ENCODE results near the gene PLG.

DNA sequence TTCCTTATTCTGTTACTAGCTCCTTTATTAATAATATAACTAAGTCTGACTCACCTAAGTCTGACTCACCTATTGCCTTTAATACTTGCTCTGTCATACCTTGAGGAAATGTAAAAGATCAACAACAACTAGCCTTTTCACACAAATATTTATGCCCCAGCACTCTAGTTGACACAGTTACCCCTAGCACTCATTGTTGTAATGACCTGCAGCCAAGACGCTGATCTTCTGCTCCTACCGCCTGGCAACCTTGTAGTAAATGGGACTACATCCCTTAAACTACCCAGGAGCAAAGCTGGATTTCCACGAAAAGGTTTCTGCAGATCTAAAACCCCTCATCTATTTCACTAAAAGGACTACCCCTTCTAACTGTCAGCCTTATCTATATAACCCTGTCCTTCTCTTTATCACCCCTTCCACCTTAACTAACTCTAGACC is 90.0 kb downstream of the PLG start:
- TF ChIP-seq POLR2A (IDR thresholded peaks at IDR 0.05) (no peak), EP300 (IDR thresholded peaks at IDR 0.05; ENCODE audit: low read depth) (no peak), POLR2AphosphoS5 (IDR thresholded peaks at IDR 0.05) (no peak), CTCF (IDR thresholded peaks at IDR 0.05) (no peak)

Data from transverse colon (tissue), 4 donors.